Right ventricle myocardium inferior (tissue), 1 donor: ENCODE measurements around the gene THRB. TPM values are rescaled to one million over a fixed set of nuclear protein-coding genes. Genes with fewer than 3 reads are reported as not detected.

Source experiments
- ATAC-seq: fragments of 200-7000 bp; cut with Tn5 transposase; one replicate; pipeline ENCODE4 v1.9.1; 2020; ENCODE audit warnings: mild to moderate bottlenecking, moderate library complexity
- DNase-seq: peaks from one replicate; pipeline ENCODE4 v3.0.0; 2021; ENCODE audit errors: missing footprints
- intact Hi-C: fragments of 100-400 bp; cut with DNase I; formaldehyde crosslinking; loops from one replicate; pipeline ENCODE4 v1.11.0; 2022
- total RNA-seq: library from RNA; stranded (reverse); fragmentation: NEBNext Ultra II Directional; extraction: Animal tissue kit (Norgen Biotek cat#: 25700); gene quantifications from one replicate; pipeline ENCODE4 v1.2.1, GENCODE V29; 2021
- donor health status: DM: no; HTN: yes; CAD: no; lungs with severe emphysema.

The THRB gene
- total RNA-seq, 1 donor from 2014 or later = 25.9 TPM

GRCh38 chr3:24273491-24273890 is 221.2 kb downstream of the THRB start:
- no peak for ATAC-seq
- intact Hi-C loops = no loop called here

DNA sequence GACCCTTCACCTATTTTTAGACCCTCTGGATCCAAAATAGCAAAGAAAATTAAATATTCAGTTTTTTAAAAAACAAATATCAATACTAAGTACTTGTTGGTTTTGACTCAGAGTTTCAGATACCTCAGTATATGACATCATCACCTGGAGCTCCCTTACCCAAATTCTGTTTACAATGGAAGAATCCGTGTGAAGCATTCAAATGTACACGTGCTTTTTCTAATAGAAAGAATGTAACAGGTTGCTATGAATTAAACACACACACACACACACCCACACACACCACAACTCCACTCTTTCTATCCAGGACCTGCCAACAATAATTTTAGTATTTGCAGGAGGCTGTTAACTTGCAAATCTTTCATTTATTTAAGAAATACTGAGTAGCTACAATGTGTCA is 221.8 kb downstream of the THRB start:
- no peak for ATAC-seq
- intact Hi-C loops = no loop called here

More at GRCh38 chr3:24273491-24273890, 221.2 kb downstream of the THRB start:
- no peak for DNase-seq

GRCh38 chr3:24272408-24272807 is 222.2 kb downstream of the THRB start:
- DNase-seq (no peak), ATAC-seq (no peak)
- intact Hi-C loops = no loop called here

More for the DNA sequence above, 221.8 kb downstream of the THRB start:
- DNase-seq = no peak

DNA sequence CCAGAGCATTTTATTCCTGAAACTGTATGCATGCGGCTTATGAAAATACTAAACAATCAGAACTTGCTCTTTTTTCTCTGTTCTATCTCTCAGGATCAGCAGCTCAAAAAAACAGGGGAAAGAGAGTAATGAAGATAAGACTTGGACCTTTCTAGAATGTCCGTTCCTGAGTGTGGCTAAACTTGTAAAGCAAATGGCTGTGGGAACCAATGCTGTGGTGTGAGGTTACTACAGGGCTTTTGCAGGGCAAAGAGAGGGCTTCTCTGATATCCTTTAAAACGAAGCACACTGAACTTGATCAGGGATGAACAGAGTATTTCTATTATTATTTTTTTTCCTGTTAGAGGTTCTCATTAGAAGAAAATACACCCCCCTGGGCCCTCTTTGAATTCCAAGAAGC is 223.4 kb downstream of the THRB start:
- DNase-seq (no peak), ATAC-seq (no peak)
- intact Hi-C loops = no loop called here

DNA sequence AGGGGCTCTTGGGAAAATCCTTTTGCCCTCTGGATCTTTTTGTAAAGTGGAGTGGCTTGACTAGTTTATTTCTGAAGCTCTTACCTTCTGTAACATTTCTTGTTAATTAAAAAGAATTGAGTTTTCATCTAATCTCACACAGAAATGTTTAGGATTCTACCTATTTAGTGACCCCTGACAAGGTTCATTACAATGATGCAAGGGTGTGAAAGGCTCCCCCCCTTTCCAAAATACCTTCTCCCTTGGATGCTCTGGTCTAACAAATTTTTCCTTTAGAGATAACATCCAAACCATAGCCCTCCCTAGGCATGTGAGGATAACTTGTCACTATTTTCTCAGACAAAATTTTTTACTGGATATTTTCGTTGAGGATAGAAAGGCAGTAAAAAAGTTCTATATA is 223.9 kb downstream of the THRB start:
- ATAC-seq (no peak), DNase-seq (no peak)
- intact Hi-C loops = no loop called here

- no peak for ATAC-seq
- no peak for DNase-seq
Measured at GRCh38 chr3:24270204-24270691, 224.4 kb downstream of the THRB start.

GRCh38 chr3:24264748-24265158 is 229.9 kb downstream of the THRB start:
- ATAC-seq (no peak), DNase-seq (no peak)
- intact Hi-C loops = loop anchor here (5.0 kb wide), 2 partner anchors 228 to 318 kb away; partner anchors contain the start of gene THRB

More at GRCh38 chr3:24270204-24270691, 224.4 kb downstream of the THRB start:
- intact Hi-C loops = no loop called here

DNA sequence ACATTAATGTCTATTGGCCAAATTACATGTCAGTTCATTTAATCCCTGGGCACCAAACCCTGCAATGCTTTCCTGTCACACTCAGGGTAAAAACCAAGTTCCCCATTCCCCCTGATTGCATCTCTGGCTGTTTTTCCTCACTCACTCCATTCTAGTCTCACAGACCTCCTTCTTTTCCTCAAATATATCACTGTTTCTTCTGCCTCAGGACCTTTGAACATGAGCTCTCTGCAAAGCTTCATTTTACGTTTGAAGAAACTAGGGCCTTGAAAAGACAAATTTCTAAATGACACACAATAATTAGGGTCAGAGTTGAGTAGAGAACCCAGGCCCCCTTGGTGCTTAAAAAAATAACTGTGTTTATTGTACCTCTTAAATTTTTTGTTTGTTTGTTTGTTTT is 230.6 kb downstream of the THRB start:
- ATAC-seq (no peak), DNase-seq (no peak)
- intact Hi-C loops = loop anchor here (5.0 kb wide), 1 partner anchor 228 kb away; the partner anchor contains the start of gene THRB

GRCh38 chr3:24263069-24263668 is 231.5 kb downstream of the THRB start:
- DNase-seq (no peak), ATAC-seq (no peak)
- intact Hi-C loops = loop anchor here (5.0 kb wide), 1 partner anchor 229 kb away; the partner anchor contains the start of gene THRB

- no peak for DNase-seq
- intact Hi-C loops = loop anchor here (5.0 kb wide), 1 partner anchor 231 kb away; the partner anchor contains the start of gene THRB
- ATAC-seq = no peak
Measured at GRCh38 chr3:24261521-24261920, 233.1 kb downstream of the THRB start.

GRCh38 chr3:24259901-24260512 is 234.6 kb downstream of the THRB start:
- no peak for DNase-seq
- intact Hi-C loops = loop anchor here (5.0 kb wide), 1 partner anchor 232 kb away; the partner anchor contains the start of gene THRB
- peak; percentile 46 for ATAC-seq

GRCh38 chr3:24258727-24259600 is 235.7 kb downstream of the THRB start:
- ATAC-seq = peak; percentile 18
- no peak for DNase-seq
- intact Hi-C loops = no loop called here

- DNase-seq (no peak), ATAC-seq (no peak)
- intact Hi-C loops = no loop called here
Measured at GRCh38 chr3:24258260-24258659, 236.4 kb downstream of the THRB start.

- DNase-seq (no peak), ATAC-seq (no peak)
- intact Hi-C loops = no loop called here
Measured at GRCh38 chr3:24255414-24255813, 239.2 kb downstream of the THRB start.

DNA sequence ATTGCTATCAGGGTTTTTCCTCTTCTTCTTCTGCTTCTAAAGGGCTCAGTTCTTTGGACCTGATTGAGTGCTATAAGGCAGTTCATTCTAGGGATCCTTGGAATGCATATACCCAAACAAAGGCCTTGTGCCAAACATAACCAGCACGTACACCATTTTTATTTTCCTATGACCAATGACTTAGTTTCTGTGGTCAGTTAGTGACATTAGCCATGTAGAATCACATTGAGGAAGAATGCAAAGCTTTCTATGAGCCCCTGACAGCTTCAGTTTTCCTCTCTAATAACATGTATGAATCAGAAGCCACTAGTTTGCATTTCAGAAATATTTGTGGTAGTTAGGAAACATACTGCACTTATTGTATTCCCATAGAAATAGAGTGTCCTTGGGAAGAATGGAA is 240.0 kb downstream of the THRB start:
- intact Hi-C loops = no loop called here
- ATAC-seq = no peak
- DNase-seq = no peak

DNA sequence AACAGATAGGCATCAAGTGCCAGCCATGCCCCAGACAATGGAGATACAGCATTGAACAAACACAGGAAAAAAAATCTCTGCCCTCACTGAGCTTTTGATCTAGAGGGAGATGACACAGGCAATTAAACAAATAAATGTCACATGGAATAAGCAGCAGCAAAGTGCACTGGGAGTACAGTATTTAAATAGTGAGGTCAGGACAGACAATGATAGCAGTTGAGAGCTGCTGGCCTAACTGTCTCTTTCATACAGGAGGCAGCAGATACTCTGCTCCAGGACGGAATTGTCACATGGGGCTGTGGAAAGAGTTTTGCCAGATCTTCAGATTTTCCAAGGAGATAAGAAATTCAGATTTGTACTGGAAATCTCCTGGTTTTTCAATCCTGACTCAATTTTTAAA is 241.3 kb downstream of the THRB start:
- intact Hi-C loops = no loop called here
- ATAC-seq (no peak), DNase-seq (no peak)

- ATAC-seq = no peak
- intact Hi-C loops = no loop called here
- no peak for DNase-seq
Measured at GRCh38 chr3:24249523-24249922, 245.1 kb downstream of the THRB start.

- intact Hi-C loops = no loop called here
- no peak for DNase-seq
- no peak for ATAC-seq
Measured at GRCh38 chr3:24245056-24245455, 249.6 kb downstream of the THRB start.

DNA sequence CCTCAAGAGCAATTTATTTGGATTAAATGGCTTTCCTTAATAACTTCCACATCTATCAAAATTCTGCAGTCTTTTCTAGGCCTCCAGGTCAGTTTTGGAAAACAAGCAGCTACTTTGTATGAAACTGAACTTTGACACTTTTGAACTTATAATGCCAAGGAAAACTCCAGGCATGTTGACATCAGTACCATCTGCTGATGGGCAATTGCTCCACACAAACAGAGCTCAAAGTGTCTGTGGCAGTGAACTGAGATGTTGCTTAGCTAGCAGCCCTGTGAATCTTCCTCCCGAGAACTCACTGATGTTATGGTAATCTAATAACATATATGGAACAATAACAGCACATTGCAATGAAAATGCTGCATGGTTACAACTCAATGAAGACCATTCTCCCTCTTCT is 250.2 kb downstream of the THRB start:
- ATAC-seq (no peak), DNase-seq (no peak)
- intact Hi-C loops = no loop called here
